Measurements from ENCODE around the gene RBFOX2. TPM values are rescaled to one million over a fixed set of nuclear protein-coding genes. Genes with fewer than 3 reads are reported as not detected.

The RBFOX2 gene
- total and polyA plus RNA-seq, 2 of the 8 experiments (the other 6 are each of a cell fraction or from before 2014, with no cell fraction given) = 121 to 122 TPM

GRCh38 chr22:35808377-35808776 lies 220.2 kb downstream of the RBFOX2 start:
- H2AFZ ChIP-seq (ENCODE audit: low read length) = no peak overlapping the region
- CTCF ChIA-PET (ENCODE audit: partially characterized antibody) = interaction anchor here (0.6 to 1.3 kb wide), 5 partner anchors 12 to 257 kb away, joined by 3 to 5 read pairs (median 3); no protein-coding TSS in a partner anchor
- H3K79me2 ChIP-seq (ENCODE audit: control insufficient read depth in 1 of 2, insufficient read depth in 2 of 2, low read length in 2 of 2) = peaks cover 0 to 33% of the 10 kb centered on the region in 2 experiments; a peak in 2 of 4 replicates
- POLR2A ChIA-PET (ENCODE audit: partially characterized antibody) = no interaction called here
- DNase-seq (ENCODE audit: low read depth in 1 of 2, low spot score in 2 of 2) = no peak
- H4K5ac ChIP-seq (ENCODE audit: insufficient read length, low read depth, low read length) = no peak overlapping the region
- H2BK15ac ChIP-seq (ENCODE audit: low read length) = no peak overlapping the region
- H3K4ac ChIP-seq (replicated peaks; ENCODE audit: insufficient read length, low read depth, low read length) = no peak overlapping the region
- no peak for FAIRE-seq
- no peaks in the 10 kb centered on the region for H3K9me3 ChIP-seq (ENCODE audit: insufficient read depth in 2 of 2, low read depth in 1 of 2, low read length in 1 of 2)
- peaks cover 0 to 23% (median 10%) of the 10 kb centered on the region in 4 experiments; a peak in 6 of 8 replicates for H3K36me3 ChIP-seq (ENCODE audit: control insufficient read depth in 2 of 4, insufficient read depth in 4 of 4, low read length in 3 of 4)
- no peak overlapping the region for H2AK5ac ChIP-seq (ENCODE audit: low read depth, low read length)
- no peak overlapping the region for H4K8ac ChIP-seq (ENCODE audit: extremely low read depth, insufficient read depth, low read length)
- H3K4me1 ChIP-seq (replicated peaks in 1 of 4; ENCODE audit: control insufficient read depth in 3 of 4, insufficient read depth in 4 of 4, low read length in 3 of 4) = no peaks in the 10 kb centered on the region
- H4K20me1 ChIP-seq (replicated peaks in 1 of 2; ENCODE audit: control insufficient read depth in 1 of 2, insufficient read depth in 2 of 2, low read length in 2 of 2) = no peaks in the 10 kb centered on the region
- no peak overlapping the region for H3K4me2 ChIP-seq (ENCODE audit: insufficient read depth in 1 of 2, low read depth in 2 of 2, low read length in 2 of 2)
- H3K23ac ChIP-seq (ENCODE audit: insufficient read length) = no peak overlapping the region
- no peak overlapping the region for H3K18ac ChIP-seq (ENCODE audit: extremely low read depth, low read length)
- H3K79me1 ChIP-seq (ENCODE audit: low read depth, low read length) = peaks cover 2% of the 10 kb centered on the region; the same call in 1 of the 2 replicates
- no peak overlapping the region for H3K4me3 ChIP-seq (ENCODE audit: extremely low read depth in 1 of 4, insufficient read depth in 2 of 4, low read depth in 3 of 4, low read length in 4 of 4)
- no peak overlapping the region for H2BK12ac ChIP-seq (ENCODE audit: low read depth, low read length)
- H3K56ac ChIP-seq (replicated peaks; ENCODE audit: insufficient read length, low read depth, low read length) = no peak overlapping the region
- no peak overlapping the region for H2BK120ac ChIP-seq (replicated peaks; ENCODE audit: low read depth, low read length)
- H3K27me3 ChIP-seq (replicated peaks in 1 of 4; ENCODE audit: control insufficient read depth in 3 of 4, extremely low read depth in 1 of 4, insufficient read depth in 3 of 4, low read length in 3 of 4) = no peaks in the 10 kb centered on the region
- no peaks in the 10 kb centered on the region for H3K23me2 ChIP-seq (ENCODE audit: low read depth, low read length)
- WGBS, 2 experiments (ENCODE audit: extremely low coverage in 1 of 2, insufficient coverage in 1 of 2, insufficient read length in 1 of 2, insufficient replicate concordance in 2 of 2, low coverage in 1 of 2, low lambda C conversion rate in 2 of 2, missing lambda C conversion rate in 1 of 2) = 97% methylated on average over 2 of the region's 2 CpGs; no CpG with 5 or more reads in 1 of the 2 experiments
- no peak overlapping the region for H3K9ac ChIP-seq (replicated peaks in 1 of 4; ENCODE audit: extremely low read depth in 1 of 4, low read depth in 3 of 4, low read length in 3 of 4)
- H2BK5ac ChIP-seq (ENCODE audit: low read depth, low read length) = no peak overlapping the region
- no peak overlapping the region for H4K91ac ChIP-seq (replicated peaks; ENCODE audit: insufficient read length, low read length)
- H2BK20ac ChIP-seq (ENCODE audit: low read length) = no peak overlapping the region
- no peak overlapping the region for H3K14ac ChIP-seq (ENCODE audit: insufficient read length)
- H3K27ac ChIP-seq (ENCODE audit: low read depth, low read length) = no peak overlapping the region
- no peak for TF ChIP-seq NRF1 (IDR thresholded peaks at IDR 0.05; ENCODE audit: low read depth, low read length)
- TF ChIP-seq RBBP5 (IDR thresholded peaks at IDR 0.05; ENCODE audit: borderline replicate concordance, low read depth, low read length) = no peak
- TF ChIP-seq, protein P1, sequence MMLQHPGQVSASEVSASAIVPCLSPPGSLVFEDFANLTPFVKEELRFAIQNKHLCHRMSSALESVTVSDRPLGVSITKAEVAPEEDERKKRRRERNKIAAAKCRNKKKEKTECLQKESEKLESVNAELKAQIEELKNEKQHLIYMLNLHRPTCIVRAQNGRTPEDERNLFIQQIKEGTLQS (IDR thresholded peaks at IDR 0.05; ENCODE audit: insufficient read depth, low read depth, low read length) = no peak
- TF ChIP-seq CHD1 (IDR thresholded peaks at IDR 0.05; ENCODE audit: low read depth, low read length) = no peak
- TF ChIP-seq SP2 (IDR thresholded peaks at IDR 0.05; ENCODE audit: low read length) = no peak
- no peak for TF ChIP-seq TAF7 (optimal IDR thresholded peaks at IDR 0.05; ENCODE audit: borderline replicate concordance, low read depth, low read length)
- TF ChIP-seq, protein P2, sequence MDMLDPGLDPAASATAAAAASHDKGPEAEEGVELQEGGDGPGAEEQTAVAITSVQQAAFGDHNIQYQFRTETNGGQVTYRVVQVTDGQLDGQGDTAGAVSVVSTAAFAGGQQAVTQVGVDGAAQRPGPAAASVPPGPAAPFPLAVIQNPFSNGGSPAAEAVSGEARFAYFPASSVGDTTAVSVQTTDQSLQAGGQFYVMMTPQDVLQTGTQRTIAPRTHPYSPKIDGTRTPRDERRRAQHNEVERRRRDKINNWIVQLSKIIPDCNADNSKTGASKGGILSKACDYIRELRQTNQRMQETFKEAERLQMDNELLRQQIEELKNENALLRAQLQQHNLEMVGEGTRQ (IDR thresholded peaks at IDR 0.05; ENCODE audit: low read length) = no peak
- TF ChIP-seq NANOG (IDR thresholded peaks at IDR 0.05; ENCODE audit: insufficient read depth, low read depth, low read length, poor library complexity, severe bottlenecking) = no peak
- TF ChIP-seq CHD2 (IDR thresholded peaks at IDR 0.05; ENCODE audit: low read length) = no peak
- TF ChIP-seq EZH2 (IDR thresholded peaks at IDR 0.05; ENCODE audit: low read depth, low read length, severe bottlenecking) = no peak
- no peak for TF ChIP-seq POLR2A (IDR thresholded peaks at IDR 0.05; ENCODE audit: control extremely low read depth in 1 of 2, low read depth in 2 of 2, low read length in 2 of 2)
- no peak for TF ChIP-seq PHF8 (conservative IDR thresholded peaks at IDR 0.05; ENCODE audit: low read depth, low read length)
- no peak for TF ChIP-seq POU5F1 (IDR thresholded peaks at IDR 0.05; ENCODE audit: low read depth, low read length)

Measured in H1 (cell line).